GM23248 (cell line): Measurements from ENCODE around the gene PSD4.

Source experiments
- EZH2 ChIP-seq: fragments of 200-600 bp; sonication (generic); IDR thresholded peaks from 2 replicates; pipeline ENCODE4 v1.6.1; 2018; ENCODE audit warnings: antibody characterized with exemption, mild to moderate bottlenecking; ENCODE audit not compliant: insufficient read depth, poor library complexity, severe bottlenecking
- EZH2phosphoT487 ChIP-seq: fragments of 200-600 bp; sonication (generic); IDR thresholded peaks from 2 replicates; pipeline ENCODE4 v1.6.1; 2018; ENCODE audit warnings: antibody characterized with exemption, moderate library complexity, mild to moderate bottlenecking, low read depth; ENCODE audit not compliant: insufficient read depth

- TF ChIP-seq EZH2phosphoT487 (no peak), EZH2 (no peak)
Measured at GRCh38 chr2:113166187-113166645, 7.6 kb upstream of the PSD4 start.
